Muscle of leg (tissue), 11 donors: ENCODE data around the gene TNIK. TPM values are rescaled to one million over a fixed set of nuclear protein-coding genes. Genes with fewer than 3 reads are reported as not detected.

ENCODE experiments used
- DNase-seq: peaks from one replicate; pipeline ENCODE4 v3.0.0; 2013
- H3K27ac ChIP-seq: one replicate; pipeline ENCODE4 v1.5.1; 2013; ENCODE audit warnings: mild to moderate bottlenecking, low read length, control low read depth
- H3K27me3 ChIP-seq: one replicate; pipeline ENCODE4 v1.6.1; 2013; ENCODE audit warnings: low read length; ENCODE audit not compliant: control insufficient read depth, insufficient read depth
- H3K36me3 ChIP-seq: one replicate; pipeline ENCODE4 v1.6.1; 2013; ENCODE audit warnings: low read length; ENCODE audit not compliant: control insufficient read depth, insufficient read depth
- H3K4me1 ChIP-seq: one replicate; pipeline ENCODE4 v1.6.1; 2013; ENCODE audit warnings: low read length; ENCODE audit not compliant: control insufficient read depth, insufficient read depth
- H3K4me3 ChIP-seq: one replicate; pipeline ENCODE4 v1.5.1; 2013; ENCODE audit warnings: low read length, control low read depth
- H3K9me3 ChIP-seq: replicated peaks from 2 replicates; pipeline ENCODE4 v1.6.1; 2013; ENCODE audit warnings: low read depth, low read length; ENCODE audit not compliant: control insufficient read depth
- WGBS: methylation state at CpG from one replicate; pipeline ENCODE4 v1.1.5; 2013; ENCODE audit warnings: missing lambda C conversion rate; ENCODE audit not compliant: insufficient coverage; 5-methylcytosine and 5-hydroxymethylcytosine counted together
- polyA plus RNA-seq, 8 donors: library from polyadenylated mRNA; unstranded; fragments of 120-200 nt; gene quantifications; one replicate each; pipeline versions ENCODE4 v1.2.1 to v1.2.3, GENCODE V29; 2013; ENCODE audit warnings: inconsistent platforms in 1 of 8, low replicate concordance in 1 of 8; ENCODE audit not compliant: insufficient read length in 8 of 8, insufficient read depth in 1 of 8
- total RNA-seq: library from RNA; stranded (reverse); fragments of 120-200 nt; gene quantifications from one replicate; pipeline ENCODE4 v1.2.4, GENCODE V29; 2013

The TNIK gene
- total and polyA plus RNA-seq, 9 donors: 26.1 to 46.0 (median 33.6) TPM

GRCh38 chr3:171266740-171267073 lies 193.5 kb downstream of the TNIK start:
- H3K4me1 ChIP-seq: peaks cover 6% of the 10 kb centered on the region
- no peaks in the 10 kb centered on the region for H3K27me3 ChIP-seq
- H3K27ac ChIP-seq: no peak overlapping the region
- H3K4me3 ChIP-seq: no peak overlapping the region
- H3K36me3 ChIP-seq: no peaks in the 10 kb centered on the region
- no peaks in the 10 kb centered on the region for H3K9me3 ChIP-seq
- peak; percentile 57 for DNase-seq
- 0% methylated on average over 1 of the region's 1 CpG for WGBS

- no peaks in the 10 kb centered on the region for H3K36me3 ChIP-seq
- no peak overlapping the region for H3K27ac ChIP-seq
- no peak for DNase-seq
- peaks cover 6% of the 10 kb centered on the region for H3K4me1 ChIP-seq
- H3K27me3 ChIP-seq: no peaks in the 10 kb centered on the region
- H3K4me3 ChIP-seq: no peak overlapping the region
- WGBS: 93% methylated on average over 2 of the region's 4 CpGs
- no peaks in the 10 kb centered on the region for H3K9me3 ChIP-seq
Measured at GRCh38 chr3:171266034-171266739, 194.0 kb downstream of the TNIK start.

GRCh38 chr3:171264758-171265157 lies 195.4 kb downstream of the TNIK start:
- no peak overlapping the region for H3K27ac ChIP-seq

GRCh38 chr3:171262431-171262830 lies 197.8 kb downstream of the TNIK start:
- DNase-seq: no peak
- H3K9me3 ChIP-seq: no peaks in the 10 kb centered on the region
- H3K4me3 ChIP-seq: no peak overlapping the region
- no CpG with 5 or more reads among the region's 1 CpG for WGBS
- H3K36me3 ChIP-seq: no peaks in the 10 kb centered on the region
- H3K4me1 ChIP-seq: peaks cover 12% of the 10 kb centered on the region
- no peaks in the 10 kb centered on the region for H3K27me3 ChIP-seq
- no peak overlapping the region for H3K27ac ChIP-seq

More at GRCh38 chr3:171264758-171265157, 195.4 kb downstream of the TNIK start:
- Histone ChIP-seq H3K27me3 (no peaks in the 10 kb centered on the region), H3K36me3 (no peaks in the 10 kb centered on the region), H3K4me1 (peaks cover 6% of the 10 kb centered on the region), H3K4me3 (no peak overlapping the region), H3K9me3 (no peaks in the 10 kb centered on the region)
- DNase-seq: no peak
- WGBS: 97% methylated on average over 4 of the region's 6 CpGs

GRCh38 chr3:171261487-171261886 lies 198.7 kb downstream of the TNIK start:
- WGBS: no CpG with 5 or more reads among the region's 3 CpGs
- no peaks in the 10 kb centered on the region for H3K27me3 ChIP-seq
- no peaks in the 10 kb centered on the region for H3K9me3 ChIP-seq
- H3K4me3 ChIP-seq: no peak overlapping the region
- H3K4me1 ChIP-seq: peaks cover 8% of the 10 kb centered on the region
- H3K27ac ChIP-seq: no peak overlapping the region
- no peak for DNase-seq
- H3K36me3 ChIP-seq: no peaks in the 10 kb centered on the region

- no peaks in the 10 kb centered on the region for H3K9me3 ChIP-seq
- H3K4me1 ChIP-seq: peaks cover 5% of the 10 kb centered on the region
- H3K4me3 ChIP-seq: no peak overlapping the region
- no peaks in the 10 kb centered on the region for H3K27me3 ChIP-seq
- no peaks in the 10 kb centered on the region for H3K36me3 ChIP-seq
- H3K27ac ChIP-seq: no peak overlapping the region
- WGBS: no CpG with 5 or more reads among the region's 3 CpGs
- DNase-seq: no peak
Measured at GRCh38 chr3:171260899-171261298, 199.3 kb downstream of the TNIK start.

- H3K4me3 ChIP-seq: no peak overlapping the region
- no CpG with 5 or more reads among the region's 1 CpG for WGBS
- H3K4me1 ChIP-seq: peaks cover 5% of the 10 kb centered on the region
- DNase-seq: no peak
- no peaks in the 10 kb centered on the region for H3K9me3 ChIP-seq
- no peaks in the 10 kb centered on the region for H3K36me3 ChIP-seq
- no peaks in the 10 kb centered on the region for H3K27me3 ChIP-seq
- no peak overlapping the region for H3K27ac ChIP-seq
Measured at GRCh38 chr3:171260466-171260865, 199.7 kb downstream of the TNIK start.

GRCh38 chr3:171258316-171258715 lies 201.9 kb downstream of the TNIK start:
- DNase-seq: peak; percentile 49
- Histone ChIP-seq H3K27me3 (no peaks in the 10 kb centered on the region), H3K9me3 (no peaks in the 10 kb centered on the region), H3K27ac (peak overlapping the region; percentile 10), H3K4me1 (peaks cover 5% of the 10 kb centered on the region), H3K36me3 (no peaks in the 10 kb centered on the region), H3K4me3 (no peak overlapping the region)
- WGBS: 33% methylated on average over 1 of the region's 2 CpGs

GRCh38 chr3:171257251-171258203 lies 202.7 kb downstream of the TNIK start:
- H3K36me3 ChIP-seq: no peaks in the 10 kb centered on the region
- DNase-seq: no peak
- H3K27me3 ChIP-seq: no peaks in the 10 kb centered on the region
- no peak overlapping the region for H3K4me3 ChIP-seq
- H3K9me3 ChIP-seq: no peaks in the 10 kb centered on the region
- 65% methylated on average over 4 of the region's 7 CpGs for WGBS
- no peak overlapping the region for H3K27ac ChIP-seq
- H3K4me1 ChIP-seq: peaks cover 5% of the 10 kb centered on the region

- Histone ChIP-seq H3K27me3 (no peaks in the 10 kb centered on the region), H3K9me3 (no peaks in the 10 kb centered on the region), H3K4me3 (no peak overlapping the region), H3K4me1 (peaks cover 5% of the 10 kb centered on the region), H3K36me3 (no peaks in the 10 kb centered on the region), H3K27ac (no peak overlapping the region)
- no peak for DNase-seq
- 100% methylated on average over 2 of the region's 4 CpGs for WGBS
Measured at GRCh38 chr3:171256445-171257250, 203.6 kb downstream of the TNIK start.
